B cell (primary cell): Measurements from ENCODE around the gene ALDH8A1.

Experiments
- CTCF ChIP-seq: fragments of 200-600 bp; IDR thresholded peaks from one replicate; pipeline ENCODE4 v1.8.0; 2022; ENCODE audit warnings: antibody characterized with exemption, mild to moderate bottlenecking
- EZH2 ChIP-seq: IDR thresholded peaks from 2 replicates; pipeline ENCODE4 v1.6.1; 2012; ENCODE audit warnings: borderline replicate concordance, low read depth, mild to moderate bottlenecking, moderate library complexity, low read length; ENCODE audit not compliant: insufficient read depth, poor library complexity, severe bottlenecking

GRCh38 chr6:134934793-134935485, 15.0 kb downstream of the ALDH8A1 start:
- TF ChIP-seq CTCF (no peak), EZH2 (no peak)
